HFFc6 (cell line): ENCODE data around the gene SUSD1. TPM values are rescaled to one million over a fixed set of nuclear protein-coding genes. Genes with fewer than 3 reads are reported as not detected.
A peak's percentile ranks its signal among the peaks of the same experiment; 100 is the strongest.

Experiments used
- DNase-seq: peaks from one replicate; pipeline ENCODE4 v3.0.0-alpha.2; 2018
- H3K27ac Mint-ChIP-seq: 2 replicates; pipeline ENCODE4 v1.8.0; 2020; ENCODE audit warnings: mild to moderate bottlenecking, mixed read lengths
- H3K27me3 Mint-ChIP-seq: 2 replicates; pipeline ENCODE4 v1.8.0; 2021; ENCODE audit warnings: mild to moderate bottlenecking, moderate library complexity, mixed read lengths; ENCODE audit not compliant: insufficient read depth
- H3K36me3 Mint-ChIP-seq: 2 replicates; pipeline ENCODE4 v1.8.0; 2021; ENCODE audit warnings: low read depth, mixed read lengths
- H3K4me1 Mint-ChIP-seq: 2 replicates; pipeline ENCODE4 v1.8.0; 2020; ENCODE audit warnings: low read depth, mixed read lengths
- H3K4me3 Mint-ChIP-seq: 2 replicates; pipeline ENCODE4 v1.8.0; 2020; ENCODE audit warnings: mild to moderate bottlenecking, moderate library complexity, mixed read lengths
- H3K9me3 Mint-ChIP-seq: 2 replicates; pipeline ENCODE4 v1.8.0; 2020; ENCODE audit warnings: mild to moderate bottlenecking, mixed read lengths
- CTCF ChIP-seq: fragments of 200-600 bp; sonication (generic); IDR thresholded peaks from 2 replicates; pipeline ENCODE4 v1.5.0; 2021; ENCODE audit warnings: antibody characterized with exemption, mild to moderate bottlenecking
- total RNA-seq, 6 experiments: library from RNA; stranded (reverse); fragmentation: NEBNext Ultra II Directional; extraction: Animal tissue kit (Norgen Biotek cat#: 25700); gene quantifications; 2 replicates in 1 of 6; 3 replicates in 5 of 6; pipeline ENCODE4 v1.2.3, GENCODE V29; 2021

SUSD1 gene
- total RNA-seq, 6 experiments from 2014 or later = 3.5 to 9.4 (median 8.2) TPM

GRCh38 chr9:112047538-112048066, 127.5 kb downstream of the SUSD1 start:
- Mint-ChIP-seq H3K4me3 (no peak overlapping the region), H3K27ac (no peak overlapping the region), H3K9me3 (peaks cover 12% of the 10 kb centered on the region), H3K4me1 (peaks cover 96% of the 10 kb centered on the region), H3K36me3 (peaks cover 35% of the 10 kb centered on the region), H3K27me3 (no peaks in the 10 kb centered on the region; the same call in 1 of the 2 replicates)
- DNase-seq = no peak
- TF ChIP-seq CTCF = no peak

- peaks cover 12% of the 10 kb centered on the region for H3K9me3 Mint-ChIP-seq
- H3K4me3 Mint-ChIP-seq = no peak overlapping the region
- peaks cover 100% of the 10 kb centered on the region for H3K4me1 Mint-ChIP-seq
- TF ChIP-seq CTCF = no peak
- H3K27ac Mint-ChIP-seq = peak overlapping the region; percentile 76
- peaks cover 28% of the 10 kb centered on the region for H3K36me3 Mint-ChIP-seq
- DNase-seq = peak; percentile 66
- H3K27me3 Mint-ChIP-seq = no peaks in the 10 kb centered on the region; the same call in 1 of the 2 replicates
These were observed 128.9 kb downstream of the SUSD1 start for GRCh38 chr9:112046181-112046580.

- Mint-ChIP-seq H3K27ac (no peak overlapping the region), H3K4me1 (peaks cover 100% of the 10 kb centered on the region), H3K36me3 (peaks cover 32% of the 10 kb centered on the region), H3K9me3 (peaks cover 12% of the 10 kb centered on the region), H3K27me3 (no peaks in the 10 kb centered on the region; the same call in 1 of the 2 replicates), H3K4me3 (no peak overlapping the region)
- DNase-seq = no peak
- TF ChIP-seq CTCF = no peak
These were observed 130.2 kb downstream of the SUSD1 start for GRCh38 chr9:112044881-112045280.

- Mint-ChIP-seq H3K4me1 (peaks cover 96% of the 10 kb centered on the region), H3K27ac (no peak overlapping the region)
- DNase-seq = no peak
These were observed 130.9 kb downstream of the SUSD1 start for GRCh38 chr9:112044186-112044585.

GRCh38 chr9:112043423-112043822, 131.7 kb downstream of the SUSD1 start:
- Mint-ChIP-seq H3K27ac (peak overlapping the region; percentile 81), H3K36me3 (peaks cover 34% of the 10 kb centered on the region), H3K4me3 (no peak overlapping the region), H3K9me3 (peaks cover 12% of the 10 kb centered on the region), H3K27me3 (no peaks in the 10 kb centered on the region; the same call in 1 of the 2 replicates), H3K4me1 (peaks cover 95% of the 10 kb centered on the region)
- peak; percentile 25 for DNase-seq
- TF ChIP-seq CTCF = no peak

More at GRCh38 chr9:112044186-112044585, 130.9 kb downstream of the SUSD1 start:
- no peaks in the 10 kb centered on the region; the same call in 1 of the 2 replicates for H3K27me3 Mint-ChIP-seq
- no peak for TF ChIP-seq CTCF
- no peak overlapping the region for H3K4me3 Mint-ChIP-seq
- H3K9me3 Mint-ChIP-seq = peaks cover 12% of the 10 kb centered on the region
- peaks cover 32% of the 10 kb centered on the region for H3K36me3 Mint-ChIP-seq
